ENCODE data around the gene DHX34. TPM values are rescaled to one million over a fixed set of nuclear protein-coding genes. Genes with fewer than 3 reads are reported as not detected.
"Not testable (repeated sequence)": the region's sequence is repeated elsewhere in the genome, so short reads cannot be mapped to it uniquely, and the experiment has no call there.

Gene DHX34
- total and polyA plus RNA-seq, 9 donors = 7.9 to 13.6 (median 11.0) TPM

DNA sequence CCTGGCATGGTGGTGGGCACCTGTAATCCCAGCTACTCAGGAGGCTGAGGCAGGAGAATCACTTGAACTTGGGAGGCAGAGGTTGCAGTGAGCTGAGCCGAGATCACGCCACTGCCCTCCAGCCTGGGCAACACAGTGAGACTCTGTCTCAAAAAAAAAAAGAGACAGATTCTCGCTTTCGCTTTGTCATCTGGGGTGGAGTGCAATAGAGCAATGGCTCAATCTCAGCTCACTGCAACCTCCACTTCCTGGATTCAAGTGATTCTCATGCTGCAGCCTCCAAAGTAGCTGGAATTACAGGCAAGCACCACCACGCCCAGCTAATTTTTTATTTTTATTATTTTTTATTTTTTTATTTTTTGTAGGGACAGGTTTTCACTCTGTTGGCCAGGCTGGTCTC lies 39.6 kb downstream of the DHX34 start:
- not testable (repeated sequence) for H3K27ac ChIP-seq (ENCODE audit: low read length); H3K4me3 ChIP-seq (ENCODE audit: low read length); DNase-seq; H3K9me3 ChIP-seq (replicated peaks; ENCODE audit: control insufficient read depth, low read depth, low read length); H3K36me3 ChIP-seq (ENCODE audit: control insufficient read depth, insufficient read depth, low read length); H3K4me1 ChIP-seq (ENCODE audit: control insufficient read depth, insufficient read depth, low read length); H3K27me3 ChIP-seq (ENCODE audit: control insufficient read depth, insufficient read depth, low read length)
- WGBS (ENCODE audit: insufficient coverage) = no CpG with 5 or more reads among the region's 5 CpGs

DNA sequence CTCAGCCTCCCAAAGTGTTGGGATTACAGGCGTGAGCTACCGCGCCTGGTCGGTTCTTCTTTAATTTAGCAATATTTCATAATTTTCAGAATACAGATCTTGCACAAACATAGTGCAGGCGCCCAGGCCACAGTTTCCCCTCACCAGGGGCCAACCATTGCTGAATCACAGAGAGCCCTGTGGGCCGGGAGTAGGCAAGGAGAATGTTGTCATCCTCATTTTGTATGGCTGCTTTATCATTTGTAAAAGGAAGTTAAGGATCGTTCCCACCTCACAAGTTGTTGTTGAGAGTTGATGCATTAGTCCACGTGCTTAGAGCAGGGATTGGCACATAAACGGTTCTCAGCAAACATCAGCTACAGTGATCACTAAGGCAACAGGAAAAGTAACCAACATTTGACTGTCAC lies 40.0 kb downstream of the DHX34 start:
- H3K36me3 ChIP-seq (ENCODE audit: control insufficient read depth, insufficient read depth, low read length) = no peaks in the 10 kb centered on the region
- no peak overlapping the region for H3K27ac ChIP-seq (ENCODE audit: low read length)
- DNase-seq = no peak
- WGBS (ENCODE audit: insufficient coverage) = 40% methylated on average over 1 of the region's 9 CpGs
- no peaks in the 10 kb centered on the region for H3K27me3 ChIP-seq (ENCODE audit: control insufficient read depth, insufficient read depth, low read length)
- H3K4me3 ChIP-seq (ENCODE audit: low read length) = no peak overlapping the region
- no peaks in the 10 kb centered on the region for H3K4me1 ChIP-seq (ENCODE audit: control insufficient read depth, insufficient read depth, low read length)
- no peaks in the 10 kb centered on the region for H3K9me3 ChIP-seq (replicated peaks; ENCODE audit: control insufficient read depth, low read depth, low read length)

DNA sequence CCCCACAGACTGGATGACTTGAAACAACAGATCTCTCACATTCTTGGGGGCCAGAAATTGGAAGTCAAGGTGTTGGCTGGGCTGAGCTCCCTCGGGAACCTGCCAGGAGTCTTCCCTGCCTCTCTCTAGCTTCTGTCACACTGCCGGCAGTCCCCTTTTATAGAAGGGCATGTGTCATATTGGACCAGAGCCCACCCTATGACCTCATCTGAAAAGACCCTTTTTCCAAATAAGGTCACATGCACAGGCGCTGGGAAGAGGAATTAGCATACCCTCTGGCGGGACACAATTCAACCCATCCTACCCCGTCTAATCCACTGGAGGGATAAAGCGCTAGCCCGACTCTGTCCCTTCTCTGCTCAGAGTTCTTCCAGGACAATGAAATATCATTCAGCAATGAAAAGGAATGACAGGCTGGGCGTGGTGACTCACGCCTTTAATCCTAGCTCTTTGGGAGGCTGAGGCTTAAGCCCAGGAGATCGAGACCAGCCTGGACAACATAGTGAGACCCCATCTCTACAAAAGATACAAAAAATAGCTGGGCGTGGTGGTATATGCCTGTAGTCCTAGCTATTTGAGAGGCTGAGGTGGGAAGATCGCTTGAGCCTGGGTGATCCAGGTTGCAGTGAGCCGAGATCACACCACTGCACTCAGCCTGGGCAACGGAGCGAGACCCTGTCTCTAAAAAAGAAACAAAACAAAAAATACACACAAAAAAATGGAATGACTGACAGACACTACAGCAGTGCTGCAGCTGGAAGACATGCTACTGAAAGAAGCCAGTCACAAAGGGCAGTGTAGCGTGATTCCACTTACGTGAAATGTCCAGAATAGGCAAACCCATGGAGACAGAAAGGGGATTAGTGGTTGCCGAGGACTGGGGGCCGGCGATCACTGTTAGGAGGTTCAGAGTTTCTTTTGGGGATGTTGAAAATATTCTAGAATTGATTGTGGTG lies 41.7 kb downstream of the DHX34 start:
- 56% methylated on average over 8 of the region's 20 CpGs for WGBS (ENCODE audit: insufficient coverage)
- Histone ChIP-seq H3K4me1 (ENCODE audit: control insufficient read depth, insufficient read depth, low read length) (no peaks in the 10 kb centered on the region), H3K27ac (ENCODE audit: low read length) (no peak overlapping the region), H3K27me3 (ENCODE audit: control insufficient read depth, insufficient read depth, low read length) (no peaks in the 10 kb centered on the region), H3K9me3 (replicated peaks; ENCODE audit: control insufficient read depth, low read depth, low read length) (no peaks in the 10 kb centered on the region), H3K36me3 (ENCODE audit: control insufficient read depth, insufficient read depth, low read length) (no peaks in the 10 kb centered on the region), H3K4me3 (ENCODE audit: low read length) (no peak overlapping the region)
- DNase-seq = no peak

DNA sequence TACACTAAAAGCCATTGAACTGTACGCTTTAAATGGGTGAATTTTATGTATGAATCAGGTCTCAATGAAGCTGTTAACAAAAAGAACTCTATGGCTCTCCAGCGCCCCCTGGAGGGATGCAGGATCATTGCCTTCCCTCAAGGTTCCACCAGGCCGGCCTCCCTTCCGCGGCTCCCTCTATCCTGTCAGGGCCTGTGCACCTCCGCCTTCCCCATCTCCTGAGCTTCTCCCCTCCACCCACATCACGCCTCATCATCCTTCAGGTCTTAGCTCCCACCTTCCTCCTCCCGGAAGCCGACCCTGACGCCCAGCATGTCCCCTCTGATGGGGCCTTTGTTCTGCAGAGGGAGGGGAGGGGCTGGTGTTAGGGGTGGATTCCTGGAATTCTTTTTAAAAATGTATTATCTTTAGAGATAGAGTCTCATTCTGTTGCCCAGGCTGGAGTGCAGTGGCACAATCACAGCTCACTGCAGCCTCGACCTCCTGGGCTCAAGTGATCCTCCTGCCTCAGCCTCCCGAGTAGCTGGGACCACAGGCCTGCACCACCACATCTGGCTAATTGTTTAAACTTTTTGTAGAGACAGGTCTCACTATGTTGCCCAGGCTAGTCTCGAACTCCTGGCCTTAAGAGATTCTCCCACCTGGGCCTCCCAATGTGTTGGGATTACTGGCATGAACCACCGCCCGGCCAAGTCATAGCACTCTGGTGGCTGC lies 42.6 kb downstream of the DHX34 start:
- 40% methylated on average over 10 of the region's 15 CpGs for WGBS (ENCODE audit: insufficient coverage)
- no peak overlapping the region for H3K4me3 ChIP-seq (ENCODE audit: low read length)
- DNase-seq = peak; percentile 61
- no peaks in the 10 kb centered on the region for H3K9me3 ChIP-seq (replicated peaks; ENCODE audit: control insufficient read depth, low read depth, low read length)
- H3K27me3 ChIP-seq (ENCODE audit: control insufficient read depth, insufficient read depth, low read length) = no peaks in the 10 kb centered on the region
- no peak overlapping the region for H3K27ac ChIP-seq (ENCODE audit: low read length)
- H3K4me1 ChIP-seq (ENCODE audit: control insufficient read depth, insufficient read depth, low read length) = no peaks in the 10 kb centered on the region
- no peaks in the 10 kb centered on the region for H3K36me3 ChIP-seq (ENCODE audit: control insufficient read depth, insufficient read depth, low read length)

DNA sequence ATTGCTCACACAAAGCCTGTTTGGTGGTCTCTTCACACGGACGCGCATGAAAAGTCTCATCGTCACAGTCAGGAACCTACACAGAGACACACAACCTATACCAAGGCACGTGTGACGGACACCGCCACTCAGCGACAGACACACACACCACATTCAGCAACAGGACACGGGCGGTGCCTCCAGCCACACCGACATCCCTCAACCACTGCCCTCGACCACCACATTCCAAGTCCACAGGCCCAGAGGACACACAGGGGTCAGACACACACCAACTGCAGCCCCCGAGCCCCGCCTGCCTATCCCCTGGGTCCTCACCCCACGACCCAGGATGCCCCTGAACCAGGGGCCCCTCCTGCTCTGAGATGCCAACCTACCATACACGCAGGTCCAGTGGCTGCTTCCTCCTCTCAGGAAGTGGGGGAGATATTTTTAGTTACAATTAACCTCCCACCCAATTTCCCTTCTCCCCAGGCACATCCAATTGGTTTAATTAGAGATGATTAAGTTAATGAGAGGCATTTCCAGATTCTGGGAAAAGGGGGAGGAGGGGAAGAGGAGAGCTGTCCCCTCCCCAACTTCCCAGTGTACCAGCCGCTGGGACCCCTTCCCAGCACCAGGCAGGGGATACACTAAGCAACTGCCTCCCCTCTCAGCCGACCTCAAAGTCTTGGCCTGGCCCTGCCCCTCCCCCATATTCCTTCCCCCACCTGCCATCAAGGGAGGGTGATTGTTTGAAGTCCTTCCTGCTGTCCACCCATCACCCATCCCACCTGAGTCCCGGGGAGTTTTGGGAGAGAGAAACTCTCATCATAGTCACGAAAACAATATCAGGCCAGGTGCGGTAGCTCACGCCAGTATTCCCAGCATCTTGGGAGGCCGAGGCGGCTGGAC lies 49.8 kb downstream of the DHX34 start:
- H3K27ac ChIP-seq (ENCODE audit: low read length) = no peak overlapping the region
- WGBS (ENCODE audit: insufficient coverage) = 33% methylated on average over 15 of the region's 24 CpGs
- DNase-seq = no peak
- no peak overlapping the region for H3K4me3 ChIP-seq (ENCODE audit: low read length)
- H3K9me3 ChIP-seq (replicated peaks; ENCODE audit: control insufficient read depth, low read depth, low read length) = no peaks in the 10 kb centered on the region
- no peaks in the 10 kb centered on the region for H3K36me3 ChIP-seq (ENCODE audit: control insufficient read depth, insufficient read depth, low read length)
- peaks cover 9% of the 10 kb centered on the region for H3K27me3 ChIP-seq (ENCODE audit: control insufficient read depth, insufficient read depth, low read length)
- H3K4me1 ChIP-seq (ENCODE audit: control insufficient read depth, insufficient read depth, low read length) = no peaks in the 10 kb centered on the region

DNA sequence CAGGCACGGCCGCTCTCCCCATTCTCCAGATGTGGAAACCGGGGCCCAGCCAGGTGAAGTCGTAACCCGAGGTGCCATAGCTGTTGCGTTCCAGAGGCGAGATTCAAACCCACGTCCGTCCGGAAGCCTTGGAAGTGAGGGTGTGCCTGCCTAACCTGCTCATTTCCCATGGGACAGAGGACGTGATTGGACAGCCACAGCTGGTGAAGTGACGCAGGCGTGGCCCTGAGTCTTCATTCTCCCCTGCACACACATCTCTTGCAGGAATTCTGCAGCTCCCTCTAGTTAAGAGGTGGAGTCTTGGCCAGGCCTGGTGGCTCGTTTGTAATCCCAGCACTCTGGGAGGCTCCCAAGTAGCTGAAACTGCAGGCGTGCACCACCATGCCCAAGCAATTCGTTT lies 53.4 kb downstream of the DHX34 start:
- Histone ChIP-seq H3K9me3 (replicated peaks; ENCODE audit: control insufficient read depth, low read depth, low read length) (no peaks in the 10 kb centered on the region), H3K4me1 (ENCODE audit: control insufficient read depth, insufficient read depth, low read length) (no peaks in the 10 kb centered on the region), H3K27ac (ENCODE audit: low read length) (no peak overlapping the region), H3K27me3 (ENCODE audit: control insufficient read depth, insufficient read depth, low read length) (peaks cover 20% of the 10 kb centered on the region), H3K36me3 (ENCODE audit: control insufficient read depth, insufficient read depth, low read length) (no peaks in the 10 kb centered on the region), H3K4me3 (ENCODE audit: low read length) (no peak overlapping the region)
- 80% methylated on average over 10 of the region's 16 CpGs for WGBS (ENCODE audit: insufficient coverage)
- no peak for DNase-seq

DNA sequence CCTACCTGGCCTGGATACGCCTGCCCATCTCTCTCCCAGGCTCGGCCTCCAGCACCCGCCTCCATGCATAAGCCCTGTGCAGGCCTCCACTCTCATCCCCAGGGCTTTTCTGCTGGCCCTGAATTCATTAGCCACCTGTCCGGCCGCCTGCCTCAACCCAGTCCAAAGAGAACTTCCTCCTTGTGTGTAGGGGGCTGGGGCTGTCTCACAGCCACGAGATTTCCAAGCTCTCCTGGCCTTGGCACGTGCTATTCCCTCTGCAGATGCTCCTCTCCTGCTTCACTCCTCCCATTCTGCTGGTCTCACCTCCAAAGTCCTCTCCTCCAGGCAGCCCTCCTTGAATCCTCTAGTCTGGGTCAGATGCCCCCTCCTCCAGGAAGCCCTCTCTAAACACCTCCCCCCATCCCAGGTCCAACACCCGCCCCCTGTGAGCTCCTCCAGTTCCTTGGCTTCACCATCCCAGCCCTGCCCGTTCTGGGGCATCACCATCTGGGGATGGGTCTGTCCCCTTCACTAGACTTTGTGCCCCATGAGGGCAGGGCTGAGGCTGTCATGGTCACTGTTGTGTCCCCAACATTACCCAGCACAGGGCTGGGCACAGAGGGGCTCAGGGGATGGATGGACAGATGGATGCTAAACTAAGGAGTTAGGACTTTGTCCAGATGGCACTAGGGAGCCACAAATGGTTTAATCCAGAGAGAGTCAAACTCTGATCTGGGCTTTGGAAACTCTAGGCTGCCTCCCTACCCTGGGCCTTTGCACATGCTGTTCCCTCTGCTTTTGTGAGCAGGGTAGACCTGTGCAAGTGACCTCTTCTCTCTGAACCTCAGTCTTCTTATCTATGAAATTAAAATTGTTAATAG lies 55.5 kb downstream of the DHX34 start:
- Histone ChIP-seq H3K9me3 (replicated peaks; ENCODE audit: control insufficient read depth, low read depth, low read length) (no peaks in the 10 kb centered on the region), H3K27me3 (ENCODE audit: control insufficient read depth, insufficient read depth, low read length) (peaks cover 13% of the 10 kb centered on the region), H3K4me3 (ENCODE audit: low read length) (no peak overlapping the region), H3K36me3 (ENCODE audit: control insufficient read depth, insufficient read depth, low read length) (no peaks in the 10 kb centered on the region), H3K4me1 (ENCODE audit: control insufficient read depth, insufficient read depth, low read length) (no peaks in the 10 kb centered on the region), H3K27ac (ENCODE audit: low read length) (no peak overlapping the region)
- DNase-seq = no peak
- WGBS (ENCODE audit: insufficient coverage) = 51% methylated on average over 6 of the region's 9 CpGs

DNA sequence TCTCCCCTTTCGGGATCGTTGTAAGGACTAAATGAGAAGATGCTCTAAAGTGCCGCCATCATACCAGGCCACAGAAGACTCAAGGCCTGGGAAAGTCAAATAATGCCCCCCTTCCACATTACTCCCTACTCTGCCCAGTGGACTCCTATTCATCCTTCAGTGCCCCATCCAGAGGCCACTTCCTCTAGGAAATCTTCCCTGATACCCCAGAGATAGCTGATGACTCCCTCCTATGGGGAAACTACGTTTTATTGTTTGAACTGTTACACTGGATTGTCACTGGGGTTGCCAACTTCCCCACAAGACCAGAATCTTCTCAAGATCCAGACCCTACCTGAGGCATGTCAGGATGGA lies 56.1 kb downstream of the DHX34 start:
- Histone ChIP-seq H3K9me3 (replicated peaks; ENCODE audit: control insufficient read depth, low read depth, low read length) (no peaks in the 10 kb centered on the region), H3K27me3 (ENCODE audit: control insufficient read depth, insufficient read depth, low read length) (peaks cover 12% of the 10 kb centered on the region), H3K36me3 (ENCODE audit: control insufficient read depth, insufficient read depth, low read length) (no peaks in the 10 kb centered on the region), H3K4me3 (ENCODE audit: low read length) (no peak overlapping the region), H3K4me1 (ENCODE audit: control insufficient read depth, insufficient read depth, low read length) (no peaks in the 10 kb centered on the region), H3K27ac (ENCODE audit: low read length) (no peak overlapping the region)
- WGBS (ENCODE audit: insufficient coverage) = no CpG with 5 or more reads among the region's 4 CpGs
- no peak for DNase-seq

DNA sequence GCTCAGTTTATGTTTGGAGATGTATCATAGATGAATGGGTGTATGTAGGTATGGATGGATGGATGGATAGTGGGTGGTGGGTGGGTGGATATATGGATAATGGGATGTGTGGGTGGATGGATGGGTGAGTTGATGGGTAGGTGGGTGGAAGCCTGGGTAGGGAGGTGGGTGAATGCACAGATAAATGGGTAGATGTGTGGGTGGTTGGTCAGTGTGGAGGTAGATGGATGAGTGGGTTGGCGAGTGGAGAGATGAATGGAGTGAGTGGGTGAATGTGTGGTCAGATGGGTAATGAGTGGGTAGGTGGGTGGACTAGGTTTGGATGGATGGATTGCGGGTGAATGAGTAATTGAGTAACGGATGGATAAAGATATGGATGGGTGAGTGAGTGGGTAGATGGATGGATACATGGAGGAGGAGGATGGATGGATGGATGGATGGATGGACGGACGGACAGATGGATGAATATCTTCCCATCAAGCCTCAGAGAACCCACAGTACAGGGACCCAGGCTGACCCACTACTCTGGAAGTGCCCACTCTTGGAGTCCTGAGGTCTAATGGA lies 56.8 kb downstream of the DHX34 start:
- Histone ChIP-seq H3K27ac (ENCODE audit: low read length) (no peak overlapping the region), H3K4me3 (ENCODE audit: low read length) (no peak overlapping the region), H3K9me3 (replicated peaks; ENCODE audit: control insufficient read depth, low read depth, low read length) (no peaks in the 10 kb centered on the region), H3K4me1 (ENCODE audit: control insufficient read depth, insufficient read depth, low read length) (no peaks in the 10 kb centered on the region), H3K36me3 (ENCODE audit: control insufficient read depth, insufficient read depth, low read length) (no peaks in the 10 kb centered on the region), H3K27me3 (ENCODE audit: control insufficient read depth, insufficient read depth, low read length) (peaks cover 12% of the 10 kb centered on the region)
- WGBS (ENCODE audit: insufficient coverage) = 100% methylated on average over 3 of the region's 5 CpGs
- no peak for DNase-seq

Data from muscle of leg (tissue), 11 donors.